Smooth muscle cell (in vitro differentiated cells): ENCODE measurements around the gene NBAS. TPM values are rescaled to one million over a fixed set of nuclear protein-coding genes. Genes with fewer than 3 reads are reported as not detected.

Experiments
- DNase-seq: peaks from one replicate; lab custom pipeline; 2025; ENCODE audit not compliant: unreplicated experiment; lab: John Stamatoyannopoulos, UW
- H2AFZ ChIP-seq: fragments of 200-600 bp; sonication (generic); 2 replicates; pipeline ENCODE4 v1.6.0; 2016; ENCODE audit warnings: antibody characterized with exemption, low read depth, mild to moderate bottlenecking
- H3F3A ChIP-seq: fragments of 200-600 bp; sonication (generic); 2 replicates; pipeline ENCODE4 v1.6.0; 2017; ENCODE audit warnings: antibody characterized with exemption, low read depth
- H3K27ac ChIP-seq: fragments of 200-600 bp; sonication (generic); 2 replicates; pipeline ENCODE4 v1.5.1; 2016; ENCODE audit warnings: low read depth, mild to moderate bottlenecking
- H3K27me3 ChIP-seq: fragments of 200-600 bp; sonication (generic); 2 replicates; pipeline ENCODE4 v1.6.1; 2016; ENCODE audit warnings: low read depth, mild to moderate bottlenecking
- H3K36me3 ChIP-seq: fragments of 200-600 bp; sonication (generic); 2 replicates; pipeline ENCODE4 v1.5.1; 2016; ENCODE audit warnings: low read depth
- H3K4me1 ChIP-seq: fragments of 200-600 bp; sonication (generic); 2 replicates; pipeline ENCODE4 v1.5.1; 2016; ENCODE audit warnings: low read depth
- H3K4me2 ChIP-seq: fragments of 200-600 bp; sonication (generic); 2 replicates; pipeline ENCODE4 v1.6.0; 2016; ENCODE audit warnings: mild to moderate bottlenecking
- H3K4me3 ChIP-seq: fragments of 200-600 bp; sonication (generic); 2 replicates; pipeline ENCODE4 v1.5.1; 2016; ENCODE audit warnings: mild to moderate bottlenecking
- H3K79me2 ChIP-seq: fragments of 200-600 bp; sonication (generic); 2 replicates; pipeline ENCODE4 v1.6.0; 2016; ENCODE audit warnings: low read depth, mild to moderate bottlenecking
- H3K9ac ChIP-seq: fragments of 200-600 bp; sonication (generic); 2 replicates; pipeline ENCODE4 v1.6.0; 2016; ENCODE audit warnings: low read depth
- H3K9me3 ChIP-seq: fragments of 200-600 bp; sonication (generic); replicated peaks from 2 replicates; pipeline ENCODE4 v1.5.1; 2016; ENCODE audit warnings: low read depth
- H4K20me1 ChIP-seq: fragments of 200-600 bp; sonication (generic); 2 replicates; pipeline ENCODE4 v1.6.0; 2016; ENCODE audit warnings: low read depth
- CTCF ChIP-seq: fragments of 200-600 bp; sonication (generic); IDR thresholded peaks from 2 replicates; pipeline ENCODE4 v1.5.1; 2017; ENCODE audit warnings: borderline replicate concordance, mild to moderate bottlenecking, antibody characterized with exemption; ENCODE audit not compliant: insufficient read depth, poor library complexity, severe bottlenecking
- WGBS: methylation state at CpG from one replicate; pipeline ENCODE4 v1.1.7; 2016; ENCODE audit warnings: low lambda C conversion rate; 5-methylcytosine and 5-hydroxymethylcytosine counted together
- polyA plus RNA-seq: library from polyadenylated mRNA; unstranded; fragments of >200 nt; fragmentation: Nextera tagmentation; extraction: Ambion mirVana; gene quantifications from 2 replicates; pipeline ENCODE4 v1.2.1, GENCODE V29; 2016
- total RNA-seq: library from RNA; depleted of rRNA; stranded (reverse); fragments of >200 nt; gene quantifications from 2 replicates; pipeline ENCODE4 v1.2.3, GENCODE V29; 2014

The NBAS gene
- total and polyA plus RNA-seq, 2 experiments from 2014 or later, result 31.2 to 51.1 TPM

- Histone ChIP-seq H3K27me3 (no peaks in the 10 kb centered on the region), H3F3A (no peaks in the 10 kb centered on the region), H3K9ac (no peak overlapping the region)
These were observed 276.5 kb downstream of the NBAS start for GRCh38 chr2:15284614-15285013.

GRCh38 chr2:15281681-15282080 lies 279.5 kb downstream of the NBAS start:
- Histone ChIP-seq H3K4me1 (no peaks in the 10 kb centered on the region), H3K27me3 (no peaks in the 10 kb centered on the region), H3K9me3 (no peaks in the 10 kb centered on the region), H3K79me2 (no peaks in the 10 kb centered on the region), H2AFZ (no peak overlapping the region), H4K20me1 (peaks cover 8% of the 10 kb centered on the region), H3K9ac (no peak overlapping the region), H3K36me3 (peaks cover 3% of the 10 kb centered on the region), H3F3A (no peaks in the 10 kb centered on the region), H3K4me2 (no peak overlapping the region), H3K4me3 (no peak overlapping the region), H3K27ac (no peak overlapping the region)
- 97% methylated on average over 2 of the region's 2 CpGs for WGBS
- no peak for DNase-seq
- TF ChIP-seq CTCF, result no peak

More at GRCh38 chr2:15284614-15285013, 276.5 kb downstream of the NBAS start:
- TF ChIP-seq CTCF, result no peak
- Histone ChIP-seq H3K4me2 (no peak overlapping the region), H3K36me3 (peaks cover 3% of the 10 kb centered on the region), H3K9me3 (no peaks in the 10 kb centered on the region), H2AFZ (no peak overlapping the region), H3K4me3 (no peak overlapping the region), H3K4me1 (no peaks in the 10 kb centered on the region), H3K27ac (no peak overlapping the region), H4K20me1 (peaks cover 18% of the 10 kb centered on the region), H3K79me2 (no peaks in the 10 kb centered on the region)
- WGBS, result 100% methylated on average over 1 of the region's 1 CpG
- DNase-seq, result no peak

- Histone ChIP-seq H3F3A (no peaks in the 10 kb centered on the region), H3K9ac (no peak overlapping the region), H3K79me2 (no peaks in the 10 kb centered on the region), H4K20me1 (peaks cover 8% of the 10 kb centered on the region), H3K27ac (no peak overlapping the region), H3K4me1 (no peaks in the 10 kb centered on the region), H3K4me3 (no peak overlapping the region), H3K27me3 (no peaks in the 10 kb centered on the region), H2AFZ (no peak overlapping the region), H3K36me3 (peaks cover 4% of the 10 kb centered on the region), H3K4me2 (no peak overlapping the region), H3K9me3 (no peaks in the 10 kb centered on the region)
- WGBS, result 86% methylated on average over 2 of the region's 2 CpGs
- no peak for TF ChIP-seq CTCF
- DNase-seq, result no peak
These were observed 281.8 kb downstream of the NBAS start for GRCh38 chr2:15279201-15279876.

- peaks cover 4% of the 10 kb centered on the region for H3K36me3 ChIP-seq
- no peaks in the 10 kb centered on the region for H3K79me2 ChIP-seq
- peaks cover 8% of the 10 kb centered on the region for H4K20me1 ChIP-seq
- no peak for DNase-seq
- no peak overlapping the region for H3K27ac ChIP-seq
- H3K4me1 ChIP-seq, result no peaks in the 10 kb centered on the region
- H3K4me2 ChIP-seq, result no peak overlapping the region
- H3K27me3 ChIP-seq, result no peaks in the 10 kb centered on the region
- TF ChIP-seq CTCF, result no peak
- whole genome bisulfite sequencing, result 77% methylated on average over 3 of the region's 3 CpGs
- no peaks in the 10 kb centered on the region for H3K9me3 ChIP-seq
- H3K9ac ChIP-seq, result no peak overlapping the region
- H3F3A ChIP-seq, result no peaks in the 10 kb centered on the region
- H3K4me3 ChIP-seq, result no peak overlapping the region
- no peak overlapping the region for H2AFZ ChIP-seq
These were observed 282.8 kb downstream of the NBAS start for GRCh38 chr2:15278296-15278695.
